Activated naive CD4-positive, alpha-beta T cell treated with anti-CD3 and anti-CD28 coated beads, Interleukin-2, amount 10 ng/mL, durations not matched to agents 7 days and 5 days (primary cell): Measurements from ENCODE around the gene CIP2A.

Experiments used
- CTCF ChIA-PET: fragments of 350-600 bp; sonication (Branson Sonifier 250); formaldehyde crosslinking; loops from one replicate; lab custom pipeline; 2021; ENCODE audit warnings: antibody characterized with exemption; lab: Charles Lee
- DNase-seq: peaks from one replicate; pipeline ENCODE4 v3.0.0-alpha.2; 2020
- H3K27ac Mint-ChIP-seq: one replicate; pipeline ENCODE4 v1.8.0; 2021; ENCODE audit warnings: mild to moderate bottlenecking, moderate library complexity, mixed read lengths
- H3K27me3 Mint-ChIP-seq: one replicate; pipeline ENCODE4 v1.8.0; 2021; ENCODE audit warnings: mild to moderate bottlenecking, mixed read lengths
- H3K36me3 Mint-ChIP-seq: one replicate; pipeline ENCODE4 v1.8.0; 2021; ENCODE audit warnings: mixed read lengths
- H3K4me1 Mint-ChIP-seq: one replicate; pipeline ENCODE4 v1.8.0; 2021; ENCODE audit warnings: mixed read lengths
- H3K4me3 Mint-ChIP-seq: one replicate; pipeline ENCODE4 v1.8.0; 2021; ENCODE audit warnings: mild to moderate bottlenecking, moderate library complexity, mixed read lengths
- H3K9me3 Mint-ChIP-seq: one replicate; pipeline ENCODE4 v1.8.0; 2021; ENCODE audit warnings: mixed read lengths

The CIP2A gene

GRCh38 chr3:108513961-108514360 lies 75.3 kb downstream of the CIP2A start:
- Mint-ChIP-seq H3K36me3 (no peaks in the 10 kb centered on the region), H3K4me1 (no peaks in the 10 kb centered on the region), H3K27ac (no peak overlapping the region), H3K4me3 (no peak overlapping the region), H3K9me3 (no peaks in the 10 kb centered on the region), H3K27me3 (no peaks in the 10 kb centered on the region)
- DNase-seq = no peak
- CTCF ChIA-PET = no interaction called here

DNA sequence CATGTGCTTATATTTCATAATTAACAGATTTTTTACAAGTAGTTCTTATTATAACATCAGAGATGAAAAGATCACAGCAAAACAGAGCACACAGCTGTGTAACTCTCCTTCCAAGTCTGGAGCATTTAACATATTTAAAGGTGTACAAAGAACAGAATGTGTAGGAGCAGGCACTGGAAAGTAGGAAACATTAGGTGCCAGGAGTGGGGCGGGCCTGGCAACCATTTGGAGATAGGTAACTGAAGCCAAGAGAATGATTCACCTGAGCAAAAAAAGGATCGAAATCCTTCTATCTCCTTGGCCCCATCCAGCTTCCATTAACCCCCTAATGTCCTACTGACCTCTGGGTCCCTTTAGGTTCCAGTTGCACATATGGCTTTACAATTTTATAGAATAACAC lies 76.6 kb downstream of the CIP2A start:
- Mint-ChIP-seq H3K27me3 (no peaks in the 10 kb centered on the region), H3K9me3 (no peaks in the 10 kb centered on the region), H3K4me1 (no peaks in the 10 kb centered on the region), H3K4me3 (no peak overlapping the region), H3K27ac (no peak overlapping the region), H3K36me3 (no peaks in the 10 kb centered on the region)
- no peak for DNase-seq
- CTCF ChIA-PET = no interaction called here

DNA sequence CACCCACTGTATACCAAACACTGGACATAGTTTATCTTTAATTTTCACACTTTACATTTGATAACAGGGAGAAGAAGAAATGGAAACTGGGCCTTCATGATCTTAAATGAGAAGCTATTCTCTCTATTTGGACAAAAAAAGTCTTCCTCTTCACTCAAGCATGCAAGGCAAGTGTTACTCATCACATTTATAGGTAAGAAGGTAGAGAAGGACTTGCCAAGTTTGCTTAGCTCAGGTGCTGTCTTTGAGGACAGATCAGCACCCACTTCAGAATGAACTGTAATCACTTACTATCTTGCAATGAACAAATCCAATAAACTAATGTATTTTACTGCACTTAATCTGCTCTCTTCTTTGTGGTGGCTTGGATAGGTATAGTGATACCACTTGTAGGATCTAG lies 77.7 kb downstream of the CIP2A start:
- Mint-ChIP-seq H3K27ac (no peak overlapping the region), H3K27me3 (peaks cover under 1% of the 10 kb centered on the region), H3K36me3 (no peaks in the 10 kb centered on the region), H3K4me3 (no peak overlapping the region), H3K4me1 (no peaks in the 10 kb centered on the region), H3K9me3 (no peaks in the 10 kb centered on the region)
- no peak for DNase-seq
- CTCF ChIA-PET = no interaction called here

- no peaks in the 10 kb centered on the region for H3K4me1 Mint-ChIP-seq
- DNase-seq = no peak
- H3K9me3 Mint-ChIP-seq = no peaks in the 10 kb centered on the region
- CTCF ChIA-PET = no interaction called here
- H3K4me3 Mint-ChIP-seq = no peak overlapping the region
- peaks cover 3% of the 10 kb centered on the region for H3K27me3 Mint-ChIP-seq
- H3K36me3 Mint-ChIP-seq = no peaks in the 10 kb centered on the region
- no peak overlapping the region for H3K27ac Mint-ChIP-seq
Observed at GRCh38 chr3:108511055-108511454, 78.2 kb downstream of the CIP2A start.

DNA sequence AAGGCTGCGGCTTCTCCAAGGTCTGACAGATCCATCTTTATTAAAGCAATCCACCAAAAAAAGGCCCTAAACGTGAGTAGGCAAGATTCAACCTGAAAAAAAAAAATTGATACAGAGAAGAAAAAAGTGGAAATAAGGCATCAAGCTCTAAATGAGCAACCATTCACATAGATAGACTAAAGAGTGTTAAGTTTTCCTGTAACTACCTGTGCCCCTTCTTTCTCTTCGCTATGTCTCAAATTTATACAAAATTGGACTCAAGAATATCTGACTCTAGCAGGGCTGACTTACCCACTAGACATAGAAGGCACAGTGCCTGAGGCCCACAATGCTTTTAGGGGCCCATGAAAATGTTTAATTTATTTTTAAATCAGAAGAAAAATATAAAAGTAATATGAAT lies 78.7 kb downstream of the CIP2A start, which contains the start of gene MYH15:
MYH15 (minus strand) TSS at position 101 of the 400 bp plus-strand sequence; CDS start at position 35, 66 bp downstream.
- no peak within 1 kb of the TSS for H3K27ac Mint-ChIP-seq
- H3K36me3 Mint-ChIP-seq = no peaks in the 10 kb centered on the region
- no peak within 1 kb of the TSS for H3K4me3 Mint-ChIP-seq
- H3K9me3 Mint-ChIP-seq = no peaks in the 10 kb centered on the region
- H3K4me1 Mint-ChIP-seq = no peaks in the 10 kb centered on the region
- H3K27me3 Mint-ChIP-seq = peaks cover 3% of the 10 kb centered on the region
- CTCF ChIA-PET = no interaction called here
- DNase-seq = no peak

- no peaks in the 10 kb centered on the region for H3K9me3 Mint-ChIP-seq
- no peak overlapping the region for H3K4me3 Mint-ChIP-seq
- CTCF ChIA-PET = interaction anchor here (0.7 kb wide), 1 partner anchor 16 kb away, joined by 3 read pairs; no protein-coding TSS in a partner anchor
- no peak for DNase-seq
- no peaks in the 10 kb centered on the region for H3K4me1 Mint-ChIP-seq
- H3K36me3 Mint-ChIP-seq = no peaks in the 10 kb centered on the region
- H3K27ac Mint-ChIP-seq = no peak overlapping the region
- peaks cover 3% of the 10 kb centered on the region for H3K27me3 Mint-ChIP-seq
Observed at GRCh38 chr3:108509871-108510270, 79.4 kb downstream of the CIP2A start.

- peaks cover 3% of the 10 kb centered on the region for H3K27me3 Mint-ChIP-seq
- no peaks in the 10 kb centered on the region for H3K36me3 Mint-ChIP-seq
- CTCF ChIA-PET = interaction anchor here (0.7 kb wide), 1 partner anchor 16 kb away, joined by 3 read pairs; no protein-coding TSS in a partner anchor
- H3K27ac Mint-ChIP-seq = no peak overlapping the region
- no peak overlapping the region for H3K4me3 Mint-ChIP-seq
- no peaks in the 10 kb centered on the region for H3K4me1 Mint-ChIP-seq
- H3K9me3 Mint-ChIP-seq = no peaks in the 10 kb centered on the region
- no peak for DNase-seq
Observed at GRCh38 chr3:108509263-108509662, 80.0 kb downstream of the CIP2A start.

- Mint-ChIP-seq H3K27me3 (peaks cover 3% of the 10 kb centered on the region), H3K4me1 (no peaks in the 10 kb centered on the region), H3K27ac (no peak overlapping the region), H3K9me3 (no peaks in the 10 kb centered on the region), H3K4me3 (no peak overlapping the region), H3K36me3 (no peaks in the 10 kb centered on the region)
- no peak for DNase-seq
- CTCF ChIA-PET = no interaction called here
Observed at GRCh38 chr3:108507902-108508301, 81.3 kb downstream of the CIP2A start.

- Mint-ChIP-seq H3K4me3 (no peak overlapping the region), H3K4me1 (no peaks in the 10 kb centered on the region), H3K9me3 (no peaks in the 10 kb centered on the region), H3K27ac (no peak overlapping the region), H3K36me3 (no peaks in the 10 kb centered on the region), H3K27me3 (peaks cover 3% of the 10 kb centered on the region)
- no peak for DNase-seq
- CTCF ChIA-PET = interaction anchor here (0.6 kb wide), 1 partner anchor 413 kb away, joined by 4 read pairs; no protein-coding TSS in a partner anchor
Observed at GRCh38 chr3:108505811-108506210, 83.4 kb downstream of the CIP2A start.

- H3K27me3 Mint-ChIP-seq = peaks cover 3% of the 10 kb centered on the region
- H3K4me1 Mint-ChIP-seq = no peaks in the 10 kb centered on the region
- H3K9me3 Mint-ChIP-seq = no peaks in the 10 kb centered on the region
- H3K4me3 Mint-ChIP-seq = no peak overlapping the region
- H3K27ac Mint-ChIP-seq = no peak overlapping the region
- CTCF ChIA-PET = no interaction called here
- no peaks in the 10 kb centered on the region for H3K36me3 Mint-ChIP-seq
- no peak for DNase-seq
Observed at GRCh38 chr3:108503722-108504121, 85.5 kb downstream of the CIP2A start.

DNA sequence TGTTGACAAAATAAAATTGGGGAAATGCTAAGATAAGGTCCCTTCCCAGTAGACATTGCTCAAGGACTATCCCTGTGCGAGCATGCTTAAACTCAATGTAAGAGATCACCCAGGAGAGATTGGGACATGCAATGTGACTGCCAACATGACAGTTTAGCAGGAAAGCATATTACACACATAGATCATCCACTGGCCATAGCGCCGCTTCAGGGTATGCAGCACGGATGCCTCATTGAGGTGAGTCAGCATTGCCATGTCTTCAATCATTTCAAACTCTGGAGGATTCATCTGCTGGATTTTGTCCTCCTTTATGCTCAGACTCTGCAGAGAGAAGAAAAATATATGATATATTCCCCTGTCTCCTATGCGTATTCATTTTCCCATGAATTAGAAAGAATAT lies 87.7 kb downstream of the CIP2A start:
- no peak overlapping the region for H3K27ac Mint-ChIP-seq
- CTCF ChIA-PET = no interaction called here
- H3K9me3 Mint-ChIP-seq = no peaks in the 10 kb centered on the region
- no peak overlapping the region for H3K4me3 Mint-ChIP-seq
- peaks cover 3% of the 10 kb centered on the region for H3K27me3 Mint-ChIP-seq
- no peaks in the 10 kb centered on the region for H3K36me3 Mint-ChIP-seq
- DNase-seq = no peak
- H3K4me1 Mint-ChIP-seq = no peaks in the 10 kb centered on the region

- DNase-seq = no peak
- CTCF ChIA-PET = interaction anchor here (1.1 kb wide), 1 partner anchor 51 kb away, joined by 3 read pairs; no protein-coding TSS in a partner anchor
- Mint-ChIP-seq H3K36me3 (no peaks in the 10 kb centered on the region), H3K4me3 (no peak overlapping the region), H3K4me1 (no peaks in the 10 kb centered on the region), H3K9me3 (no peaks in the 10 kb centered on the region), H3K27ac (no peak overlapping the region), H3K27me3 (no peaks in the 10 kb centered on the region)
Observed at GRCh38 chr3:108500728-108501127, 88.5 kb downstream of the CIP2A start.
